GM12878 (cell line): Measurements from ENCODE around the gene ZNF222. TPM values are rescaled to one million over a fixed set of nuclear protein-coding genes. Genes with fewer than 3 reads are reported as not detected.

Source experiments
- E2F4 ChIP-seq: IDR thresholded peaks from 2 replicates; pipeline ENCODE4 v1.6.1; 2012; ENCODE audit warnings: low read depth, low read length, improper control_type of control experiment
- HDGF ChIP-seq: fragments of 450-650 bp; IDR thresholded peaks from 2 replicates; pipeline ENCODE4 v1.6.1; 2016; ENCODE audit warnings: antibody characterized with exemption
- MAX ChIP-seq: IDR thresholded peaks from 2 replicates; pipeline ENCODE4 v1.6.1; 2012; ENCODE audit warnings: low read depth, low read length, improper control_type of control experiment
- MEF2A ChIP-seq: IDR thresholded peaks from 2 replicates; pipeline ENCODE4 v1.6.1; 2011; ENCODE audit warnings: low read depth, mild to moderate bottlenecking, low read length, moderate library complexity; ENCODE audit not compliant: insufficient read depth
- NKRF ChIP-seq: fragments of 450-650 bp; conservative IDR thresholded peaks from 2 replicates; pipeline ENCODE4 v1.6.1; 2017; ENCODE audit warnings: mild to moderate bottlenecking, moderate library complexity
- NR2F1 ChIP-seq: fragments of 450-650 bp; conservative IDR thresholded peaks from 2 replicates; pipeline ENCODE4 v1.6.1; 2017; ENCODE audit warnings: mild to moderate bottlenecking
- SMARCA5 ChIP-seq: fragments of 450-650 bp; IDR thresholded peaks from 2 replicates; pipeline ENCODE4 v1.6.1; 2017; ENCODE audit warnings: mild to moderate bottlenecking
- SRF ChIP-seq, 2 experiments: IDR thresholded peaks; 2 replicates each; pipeline ENCODE4 v1.6.1; 2011; ENCODE audit warnings: low read depth in 2 of 2, low read length in 2 of 2, mild to moderate bottlenecking in 1 of 2, moderate library complexity in 1 of 2
- ZBTB33 ChIP-seq: fragments of 450-650 bp; IDR thresholded peaks from 2 replicates; pipeline ENCODE4 v1.6.1; 2017; ENCODE audit warnings: mild to moderate bottlenecking
- ZNF24 ChIP-seq: fragments of 450-650 bp; IDR thresholded peaks from 2 replicates; pipeline ENCODE4 v1.6.1; 2017; ENCODE audit warnings: antibody characterized with exemption, mild to moderate bottlenecking
- ZNF592 ChIP-seq: fragments of 450-650 bp; IDR thresholded peaks from 2 replicates; pipeline ENCODE4 v1.6.1; 2017; ENCODE audit warnings: mild to moderate bottlenecking, moderate library complexity
- ZNF687 ChIP-seq: fragments of 450-650 bp; IDR thresholded peaks from 2 replicates; pipeline ENCODE4 v1.6.1; 2017; ENCODE audit warnings: mild to moderate bottlenecking, moderate library complexity
- polyA plus RNA-seq, 11 experiments: library from polyadenylated mRNA; depleted of rRNA in 4 of 11; unstranded in 6 of 11; stranded (reverse) in 5 of 11; fragments of >200 nt; fragmentation: Nextera tagmentation in 4 of 11; fragmentation: Illumina TruSeq in 1 of 11; extraction: Ambion mirVana in 4 of 11; extraction: Trizol in 1 of 11; gene quantifications; 1 replicate in 1 of 11; 2 replicates in 10 of 11; pipeline versions ENCODE4 v1.2.1 to v1.2.3, GENCODE V29; 2011 to 2016; ENCODE audit warnings: inconsistent platforms in 2 of 11, missing spikeins in 2 of 11, low read depth in 1 of 11
- total RNA-seq, 4 experiments: library from RNA; depleted of rRNA in 3 of 4; stranded (reverse); fragments of >200 nt in 3 of 4; fragmentation: Illumina TruSeq in 1 of 4; extraction: Trizol in 1 of 4; gene quantifications; 2 replicates each; pipeline versions ENCODE4 v1.2.1 to v1.2.3, GENCODE V29; 2013 to 2021

Gene ZNF222
- total and polyA plus RNA-seq, 10 of the 15 experiments (the other 5 are each of a cell fraction or from before 2014, with no cell fraction given): 2.3 to 5.9 (median 4.2) TPM

GRCh38 chr19:44002566-44003460, 22.4 kb upstream of the ZNF222 start, which contains the start of gene ZNF230 (continued):
- TF ChIP-seq ZBTB33 (no peak), NKRF (no peak; the same call in none of the 2 replicates), SMARCA5 (no peak), NR2F1 (no peak; the same call in none of the 2 replicates), HDGF (no peak), E2F4 (peak; percentile 64), MAX (peak; percentile 60; the same call in 1 of the 2 replicates), MEF2A (no peak), ZNF24 (no peak), ZNF687 (no peak), SRF (IDR thresholded peaks at IDR 0.05; ENCODE audit: low read depth in 2 of 2, low read length in 2 of 2) (0 out of 4 replicates have a peak, but pooled peaks of 1 of the 2 experiments have one; percentile 23), ZNF592 (no peak)
